DMS53 treated with DMSO at 0.1 percent for 48 hours (cell line): ENCODE data around the gene PYCR2.
A peak's percentile ranks its signal among the peaks of the same experiment; 100 is the strongest.
"Not testable (repeated sequence)": the region's sequence is repeated elsewhere in the genome, so short reads cannot be mapped to it uniquely, and the experiment has no call there.

Experiments
- DNase-seq: peaks from one replicate; lab custom pipeline; 2025; ENCODE audit not compliant: unreplicated experiment; lab: John Stamatoyannopoulos, UW

Gene PYCR2

DNA sequence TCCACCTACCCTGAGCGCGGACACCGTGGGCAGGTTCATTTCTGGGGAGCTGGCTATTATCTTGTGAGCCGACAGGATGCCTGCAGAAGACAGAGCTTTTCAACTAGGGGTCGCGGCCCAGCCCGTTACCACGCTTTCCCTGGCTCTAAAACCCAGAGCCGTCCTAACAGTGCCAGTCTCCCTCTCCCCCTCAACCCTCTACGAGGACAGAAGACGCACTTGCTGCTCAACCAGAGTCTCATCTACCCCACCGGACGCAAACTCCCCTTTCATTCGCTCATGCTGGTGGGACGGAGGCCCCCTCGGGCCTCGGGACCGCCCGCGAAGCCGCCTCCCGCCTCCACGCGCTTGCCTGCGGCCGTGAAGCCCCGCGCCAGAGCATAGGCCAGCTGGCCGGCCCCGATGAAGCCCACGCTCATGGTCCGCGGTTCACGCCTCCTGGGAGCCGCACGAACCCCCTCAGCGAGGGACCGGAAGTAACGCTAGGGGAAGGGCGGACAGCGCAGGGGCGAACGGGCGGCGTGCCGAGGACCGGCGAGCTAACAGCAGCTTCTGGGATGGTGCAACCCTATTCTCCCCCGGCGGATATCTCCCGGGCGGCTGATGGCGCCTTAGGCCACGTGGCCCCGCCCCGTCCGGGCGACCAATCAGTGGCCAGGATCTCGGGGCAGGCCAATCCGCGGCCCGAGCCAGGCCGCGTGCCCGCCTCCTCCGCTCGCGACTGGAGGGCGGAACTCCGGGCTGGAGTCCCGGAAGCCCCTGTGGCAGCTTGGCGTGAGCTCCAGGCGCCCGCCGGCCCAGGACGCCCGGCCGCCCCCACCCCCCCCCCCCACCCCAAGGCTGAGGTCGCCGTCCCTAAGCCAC lies at the start of gene PYCR2:
TSS of gene PYCR2 (minus strand) at position 559 of the 864 bp plus-strand sequence. CDS start at position 419, 140 bp downstream.
- peak; percentile 93 for DNase-seq

DNA sequence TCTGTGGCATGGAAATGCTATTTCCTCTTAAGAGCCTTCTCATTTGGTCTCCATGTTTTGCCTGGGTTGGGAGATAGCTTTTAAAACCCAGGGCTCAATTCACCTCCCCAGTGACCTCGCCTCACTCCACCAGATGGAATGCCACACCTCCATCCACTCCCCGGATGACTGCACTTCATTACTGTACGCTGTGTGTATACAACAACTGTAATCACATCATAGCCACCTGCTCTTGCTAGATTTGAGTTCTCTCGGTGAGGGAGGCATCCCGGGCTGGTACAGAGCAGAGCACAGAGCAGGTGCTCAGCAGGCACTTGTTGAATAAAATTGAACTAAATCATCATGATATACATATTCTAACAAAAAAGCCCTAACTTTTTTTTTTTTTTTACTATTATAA lies 49.1 kb upstream of the PYCR2 start:
- DNase-seq: peak; percentile 93

DNA sequence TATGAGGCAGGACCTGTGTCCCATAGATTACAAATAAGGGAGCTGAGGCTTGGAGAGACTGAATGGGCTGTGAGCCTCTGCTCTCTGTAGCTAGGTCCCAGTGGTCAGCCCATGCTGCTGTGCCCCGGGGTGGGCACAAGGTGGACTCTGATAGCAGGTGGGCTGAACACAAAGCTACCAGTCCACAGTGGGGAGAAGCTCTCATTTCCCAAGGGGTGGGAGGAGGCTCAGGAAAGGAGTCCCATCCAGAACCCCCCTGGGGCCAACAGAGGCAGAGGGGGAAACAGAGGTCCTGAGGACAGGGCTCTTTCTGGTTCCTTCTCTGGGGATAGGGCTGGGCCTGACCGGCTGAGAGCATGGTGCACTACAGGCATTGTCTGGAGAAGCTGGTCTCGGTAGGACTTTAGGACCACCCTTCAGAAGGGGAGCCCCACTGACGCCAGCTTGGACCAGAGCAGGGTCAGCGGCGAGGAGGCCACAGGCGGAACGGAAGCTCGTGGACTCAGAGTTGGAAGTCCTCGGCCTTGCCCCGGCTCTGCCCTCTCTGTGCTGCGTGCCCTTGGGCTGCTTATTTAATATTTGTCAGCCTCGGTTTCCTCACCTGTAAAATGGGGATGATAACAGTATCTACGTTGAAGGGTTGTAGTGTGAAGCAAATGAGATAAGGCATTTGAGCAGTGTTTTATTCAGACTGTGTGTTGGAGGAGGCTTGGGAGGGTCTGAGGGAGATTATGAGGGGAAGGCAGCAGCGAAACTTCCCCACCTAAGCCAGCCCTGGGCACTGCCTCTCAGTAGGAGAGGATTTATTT lies 48.5 kb upstream of the PYCR2 start:
- DNase-seq: no peak

DNA sequence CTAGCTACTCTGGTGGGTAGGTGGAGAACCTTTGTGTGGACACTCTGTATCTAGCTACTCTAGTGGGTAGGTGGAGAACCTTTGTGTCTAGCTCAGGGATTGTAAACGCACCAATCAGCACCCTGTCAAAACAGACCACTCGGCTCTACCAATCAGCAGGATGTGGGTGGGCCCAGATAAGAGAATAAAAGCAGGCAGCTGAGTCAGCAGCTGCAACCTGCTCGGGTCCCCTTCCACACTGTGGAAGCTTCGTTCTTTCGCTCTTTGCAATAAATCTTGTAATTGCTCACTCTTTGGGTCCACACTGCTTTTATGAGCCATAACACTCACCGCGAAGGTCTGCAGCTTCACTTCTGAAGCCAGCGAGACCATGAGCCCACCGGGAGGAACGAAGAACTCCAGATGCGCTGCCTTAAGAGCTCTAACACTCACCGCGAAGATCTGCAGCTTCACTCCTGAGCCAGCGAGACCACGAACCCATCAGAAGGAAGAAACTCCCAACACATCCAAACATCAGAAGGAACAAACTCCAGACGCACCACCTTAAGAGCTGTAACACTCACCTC lies 46.6 kb upstream of the PYCR2 start:
- DNase-seq: not testable (repeated sequence)

DNA sequence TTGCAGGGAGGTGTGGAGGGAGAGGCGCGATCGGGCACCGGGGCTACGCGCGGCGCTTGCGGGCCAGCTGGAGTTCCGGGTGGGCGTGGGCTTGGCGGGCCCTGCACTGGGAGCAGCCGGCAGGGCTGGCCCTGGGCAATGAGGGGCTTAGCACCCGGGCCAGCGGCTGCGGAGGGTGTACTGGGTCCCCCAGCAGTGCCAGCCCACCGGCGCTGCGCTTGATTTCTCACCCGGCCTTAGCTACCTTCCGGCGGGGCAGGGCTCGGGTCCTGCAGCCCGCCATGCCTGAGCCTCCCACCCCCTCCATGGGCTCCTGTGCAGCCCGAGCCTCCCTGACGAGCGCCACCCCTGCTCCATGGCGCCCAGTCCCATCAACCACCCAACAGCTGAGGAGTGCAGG lies 45.7 kb upstream of the PYCR2 start:
- DNase-seq: not testable (repeated sequence)

DNA sequence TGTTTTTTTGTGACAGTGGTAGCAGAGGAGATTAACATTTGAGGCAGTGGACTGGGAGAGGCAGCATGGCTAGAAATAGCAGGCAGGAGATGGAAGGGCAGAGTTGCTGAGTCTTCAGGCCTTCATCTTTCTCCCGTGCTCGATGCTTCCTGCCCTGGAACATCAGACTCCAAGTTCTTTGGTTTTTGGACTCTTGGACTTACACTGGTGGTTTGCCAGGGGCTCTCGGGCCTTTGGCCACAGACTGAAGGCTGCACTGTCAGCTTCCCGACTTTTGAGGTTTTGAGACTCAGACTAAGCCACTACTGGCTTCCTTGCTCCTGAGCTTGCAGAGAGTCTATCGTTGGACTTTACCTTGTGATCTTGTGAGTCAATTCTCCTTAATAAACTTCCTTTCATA lies 41.2 kb upstream of the PYCR2 start:
- no peak for DNase-seq

DNA sequence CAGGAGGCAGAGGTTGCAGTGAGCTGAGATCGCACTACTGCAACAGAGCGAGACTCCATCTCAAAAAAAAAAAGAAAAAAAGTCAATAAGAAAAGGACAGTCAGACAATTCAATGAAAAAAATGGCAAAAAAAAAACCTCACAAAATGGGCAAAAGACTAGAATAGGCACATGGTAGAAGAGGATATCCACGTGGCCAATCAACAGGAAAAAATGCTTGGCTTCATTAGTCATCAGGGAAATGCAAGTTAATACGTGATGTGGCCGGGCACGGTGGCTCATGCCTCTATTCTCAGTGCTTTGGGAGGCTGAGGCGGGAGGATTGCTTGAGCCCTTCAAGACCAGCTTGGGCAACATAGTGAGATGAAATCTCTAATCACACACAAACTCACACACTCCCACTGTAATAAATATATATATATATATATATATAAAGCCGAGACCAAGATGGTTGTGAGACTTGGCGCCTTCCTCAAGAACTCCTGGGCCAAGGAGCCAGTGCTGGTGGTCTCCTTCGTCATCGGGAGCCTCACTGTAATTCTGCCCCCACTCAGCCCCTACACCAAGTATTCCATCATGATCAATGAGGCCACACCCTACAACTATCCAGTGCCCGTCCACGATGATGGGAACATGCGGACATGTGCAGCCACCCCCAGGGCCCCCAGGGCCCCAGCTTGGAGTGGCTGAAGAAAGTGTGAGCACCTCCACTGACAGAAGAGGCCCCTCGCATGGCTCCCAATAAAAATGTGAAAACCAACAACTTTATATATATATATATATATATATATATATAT lies 39.9 kb upstream of the PYCR2 start:
- no peak for DNase-seq

DNA sequence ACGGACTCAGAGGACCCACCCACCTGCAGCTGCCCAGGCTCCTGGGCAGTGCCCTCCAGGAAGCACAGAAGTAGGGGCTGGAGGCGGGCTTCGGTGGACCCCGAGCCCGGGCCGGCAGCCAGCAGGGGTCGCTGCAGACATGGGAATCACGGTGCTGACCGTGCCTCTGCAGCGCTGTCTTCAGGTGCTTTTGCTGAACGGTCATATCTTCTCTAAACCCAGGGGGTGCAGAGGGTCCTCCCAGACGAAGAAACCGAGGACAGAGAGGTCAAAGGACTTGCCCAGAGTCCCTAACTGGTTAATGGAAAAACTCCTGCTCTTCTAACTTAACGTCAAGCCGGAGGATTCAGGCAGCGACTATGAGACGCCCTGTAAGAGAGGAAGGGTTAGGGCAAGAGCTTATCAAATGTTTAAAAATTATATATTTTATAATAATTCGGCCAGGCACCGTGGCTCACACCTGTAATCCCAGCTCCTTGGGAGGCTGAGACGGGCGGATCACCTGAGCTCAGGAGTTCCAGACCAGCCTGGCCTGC lies 38.5 kb upstream of the PYCR2 start:
- DNase-seq: no peak

DNA sequence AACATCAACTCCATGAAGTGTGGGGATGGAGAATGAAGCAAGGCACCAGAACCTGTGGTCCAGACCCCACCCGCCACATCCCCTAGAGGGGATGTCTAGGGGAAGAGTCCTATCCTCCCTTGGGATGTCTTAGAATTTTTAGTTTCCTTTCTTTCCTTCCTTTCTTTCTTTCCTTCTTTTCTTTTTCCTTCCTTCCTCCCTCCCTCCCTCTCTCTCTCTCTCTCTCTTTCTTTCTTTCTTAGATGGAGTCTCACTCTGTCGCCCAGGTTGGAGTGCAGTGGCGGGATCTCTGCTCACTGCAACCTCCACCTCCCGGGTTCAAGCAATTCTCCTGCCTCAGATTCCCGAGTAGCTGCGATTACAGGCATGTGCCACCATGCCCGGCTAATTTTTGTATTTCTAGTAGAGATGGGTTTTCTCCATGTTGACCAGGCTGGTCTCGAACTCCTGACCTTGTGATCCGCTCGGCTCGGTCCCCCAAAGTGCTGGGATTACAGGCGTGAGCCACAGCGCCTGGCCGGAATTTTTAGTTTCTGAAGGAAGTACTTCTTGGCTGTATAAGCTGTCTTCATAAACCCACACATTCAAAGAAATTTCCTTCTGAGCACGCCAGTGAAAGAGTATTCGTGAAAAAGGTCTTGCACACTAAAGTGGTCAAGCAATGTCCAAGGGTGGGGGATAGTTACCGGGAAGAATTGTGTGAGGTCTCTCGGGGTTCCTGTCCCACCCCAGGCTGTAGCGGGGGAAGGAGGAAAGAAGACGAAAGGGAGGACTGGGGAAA lies 37.8 kb upstream of the PYCR2 start:
- no peak for DNase-seq

DNA sequence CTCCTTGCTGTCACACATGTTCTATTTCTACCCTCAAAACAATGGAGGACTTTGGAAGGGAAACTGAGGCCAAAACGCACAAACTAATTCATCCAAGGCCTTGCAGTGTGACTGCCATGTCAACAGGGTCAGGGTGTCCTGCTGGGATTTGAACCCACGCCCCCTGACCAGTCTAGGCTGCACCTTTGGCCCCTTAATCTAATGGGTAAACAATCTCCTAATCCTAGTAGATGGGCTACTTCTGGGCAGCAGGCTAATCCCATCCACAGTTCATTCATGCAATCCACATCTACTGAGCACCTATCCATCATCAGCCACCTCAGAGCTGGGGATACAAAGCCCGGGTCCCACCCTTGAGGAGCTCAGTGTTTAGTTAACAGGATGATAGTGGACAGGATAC lies 34.0 kb upstream of the PYCR2 start:
- DNase-seq: no peak

DNA sequence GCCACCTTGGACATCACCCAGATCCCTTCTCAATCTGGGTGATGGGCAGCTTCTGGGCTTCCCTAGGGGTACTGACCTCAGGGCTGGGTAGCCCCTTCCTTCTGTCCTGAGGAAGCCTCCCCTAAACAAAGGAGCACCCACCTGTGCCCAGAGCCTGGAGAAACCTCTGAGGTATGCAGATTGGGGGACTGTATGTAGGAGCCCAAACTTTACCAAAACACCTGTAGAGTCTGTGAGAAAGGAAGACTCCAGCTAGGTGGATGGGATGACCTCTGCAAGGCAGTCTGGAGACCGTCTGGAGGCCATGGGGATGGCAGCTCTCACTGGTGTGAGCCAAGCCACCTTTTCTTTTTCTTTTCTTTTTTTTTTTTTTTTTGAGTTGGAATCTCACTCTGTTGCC lies 30.7 kb upstream of the PYCR2 start:
- no peak for DNase-seq

DNA sequence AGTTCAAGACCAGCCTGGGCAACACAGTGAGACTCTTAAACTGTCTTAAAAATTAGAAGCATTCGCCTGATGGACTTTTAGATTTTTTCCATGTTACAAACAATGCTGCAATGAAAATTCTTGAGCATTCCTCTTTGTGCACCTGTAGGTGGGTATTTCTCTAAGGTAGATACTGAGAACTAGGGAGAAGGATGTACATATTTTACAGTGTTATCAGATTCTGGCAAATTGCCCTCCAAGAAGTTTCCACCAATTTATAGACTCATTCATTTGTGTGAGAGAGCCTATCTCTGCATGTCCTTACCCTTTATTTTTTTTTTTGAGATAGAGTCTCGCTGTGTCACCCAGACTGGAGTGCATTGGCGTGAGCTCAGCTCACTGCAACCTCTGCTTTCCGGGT lies 29.3 kb upstream of the PYCR2 start:
- no peak for DNase-seq

DNA sequence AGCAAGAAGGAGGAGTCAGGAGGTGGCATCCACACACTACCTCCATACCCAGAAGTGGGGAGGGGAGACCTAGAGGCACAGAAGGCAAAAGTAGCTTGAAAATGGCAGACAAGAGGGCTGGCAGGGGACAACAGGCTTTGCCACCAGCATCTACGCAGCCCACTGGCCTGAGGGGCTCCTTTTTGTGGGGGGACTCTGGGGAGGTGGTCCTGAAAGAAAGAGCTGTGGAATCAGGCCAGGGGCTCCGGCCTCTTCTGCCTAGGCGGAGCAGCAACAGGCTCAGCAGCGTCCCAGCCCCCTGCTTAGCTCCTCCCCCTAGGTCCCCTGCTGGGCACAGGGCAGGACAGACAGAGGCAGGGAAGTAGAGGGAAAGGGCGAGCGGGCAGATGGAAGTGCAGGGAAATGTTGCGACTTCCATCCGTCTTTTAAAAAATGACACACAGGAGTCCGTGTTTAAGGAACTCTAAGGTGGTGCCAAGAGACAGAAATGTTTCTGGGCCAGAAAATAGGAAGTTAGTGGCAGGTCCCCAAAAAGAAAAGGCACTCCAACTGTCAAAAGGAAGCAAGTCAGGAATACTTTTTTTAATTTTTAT lies 27.0 kb upstream of the PYCR2 start:
- no peak for DNase-seq

DNA sequence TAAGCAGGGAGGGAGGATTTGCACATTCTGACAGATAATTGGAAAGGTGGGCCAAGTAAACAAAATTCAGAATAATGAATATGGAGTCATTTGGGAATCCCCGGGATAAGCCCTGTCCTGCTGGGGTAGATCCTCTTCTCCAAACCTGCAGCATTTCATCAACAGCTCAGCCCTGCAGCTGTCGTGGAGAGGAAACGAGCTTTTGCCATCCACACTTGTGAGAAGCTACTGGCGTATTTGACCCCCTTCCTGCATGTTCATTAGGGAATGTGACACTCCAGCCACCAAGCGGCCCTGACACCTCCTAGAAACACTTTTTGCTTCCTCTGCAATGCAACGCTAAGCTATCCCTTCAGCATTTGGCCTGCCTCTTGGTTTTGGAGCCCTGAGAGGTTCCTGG lies 25.0 kb upstream of the PYCR2 start:
- DNase-seq: no peak

DNA sequence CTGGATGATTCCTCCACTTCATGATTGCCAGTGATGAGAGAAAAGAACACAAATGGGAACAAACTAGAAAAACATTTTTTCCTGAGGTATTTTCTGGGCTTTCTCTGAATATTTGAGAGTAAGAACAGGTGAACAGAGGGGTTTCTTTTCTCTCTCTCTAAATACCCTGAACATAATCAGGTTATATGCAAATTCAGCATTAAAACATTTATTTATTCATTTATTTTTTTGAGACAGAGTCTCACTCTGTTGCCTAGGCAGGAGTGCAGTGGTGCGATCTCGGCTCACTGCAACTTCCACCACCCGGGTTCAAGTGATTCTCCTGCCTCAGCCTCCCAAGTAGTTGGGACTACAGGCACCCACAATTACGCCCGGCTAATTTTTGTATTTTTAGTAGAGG lies 22.8 kb upstream of the PYCR2 start:
- DNase-seq: no peak

DNA sequence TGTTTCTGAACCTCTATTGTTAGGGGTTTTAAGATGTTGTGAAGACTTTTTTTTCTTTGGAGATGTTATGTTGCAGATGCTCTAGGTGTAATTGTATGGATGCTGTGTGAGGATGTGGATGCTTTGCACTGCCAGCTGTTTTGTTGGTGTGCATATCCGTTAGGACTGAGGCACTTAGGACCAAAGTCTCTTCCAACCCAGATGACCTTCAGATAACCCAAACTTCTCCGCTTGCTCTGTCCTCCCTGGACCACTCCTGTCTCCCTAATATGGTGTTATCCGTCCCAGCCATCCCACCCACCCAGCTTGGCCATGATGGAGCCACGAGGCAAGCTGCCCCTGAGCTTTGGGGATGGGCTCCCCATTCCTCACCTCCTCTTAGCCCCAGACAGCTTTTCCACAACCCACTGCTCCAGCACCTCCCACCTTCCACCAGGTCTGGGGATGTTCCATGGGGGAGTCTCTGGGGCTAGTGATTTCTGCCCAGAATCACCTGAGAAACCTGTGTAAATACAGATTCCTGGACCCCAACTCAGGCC lies 22.1 kb upstream of the PYCR2 start:
- no peak for DNase-seq

DNA sequence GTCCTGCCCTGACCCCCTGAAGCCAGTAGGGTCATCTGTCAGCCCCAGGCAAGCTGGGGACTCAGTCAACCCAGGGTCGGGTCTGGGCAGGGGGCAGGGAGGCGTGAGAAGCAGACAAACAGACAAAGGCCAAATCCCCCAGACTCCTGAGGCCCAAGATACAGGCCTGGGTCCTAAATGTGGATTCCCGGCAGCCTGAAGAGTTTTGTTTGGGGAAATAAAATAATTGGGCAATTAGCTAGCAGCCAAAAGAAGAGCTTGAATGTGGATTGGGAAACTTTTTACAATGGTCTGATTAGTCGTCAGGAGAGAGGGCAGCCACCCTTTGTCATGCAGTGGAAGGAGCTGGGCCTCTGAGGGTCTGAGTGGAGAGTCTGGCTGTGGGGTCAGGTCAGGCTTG lies 21.5 kb upstream of the PYCR2 start:
- no peak for DNase-seq

DNA sequence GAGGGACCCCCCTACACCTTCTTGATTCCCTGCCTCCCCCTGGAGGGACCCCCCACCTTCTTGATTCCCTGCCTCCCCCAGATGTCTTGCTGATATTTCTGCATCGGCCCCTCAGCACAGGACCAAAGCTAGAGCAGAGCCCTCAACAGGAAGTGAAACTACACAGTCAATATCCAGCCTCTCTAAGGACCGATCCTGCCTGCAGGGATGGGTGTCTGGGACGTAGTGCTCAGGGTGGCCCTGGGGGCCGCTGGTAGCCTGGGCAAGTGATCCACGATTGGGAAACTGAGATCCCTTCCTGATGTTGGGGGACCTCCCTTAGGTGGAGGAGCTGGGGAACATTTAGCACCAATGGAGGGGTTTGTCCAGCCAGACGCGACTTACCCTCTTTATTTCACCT lies 20.9 kb upstream of the PYCR2 start:
- DNase-seq: no peak

DNA sequence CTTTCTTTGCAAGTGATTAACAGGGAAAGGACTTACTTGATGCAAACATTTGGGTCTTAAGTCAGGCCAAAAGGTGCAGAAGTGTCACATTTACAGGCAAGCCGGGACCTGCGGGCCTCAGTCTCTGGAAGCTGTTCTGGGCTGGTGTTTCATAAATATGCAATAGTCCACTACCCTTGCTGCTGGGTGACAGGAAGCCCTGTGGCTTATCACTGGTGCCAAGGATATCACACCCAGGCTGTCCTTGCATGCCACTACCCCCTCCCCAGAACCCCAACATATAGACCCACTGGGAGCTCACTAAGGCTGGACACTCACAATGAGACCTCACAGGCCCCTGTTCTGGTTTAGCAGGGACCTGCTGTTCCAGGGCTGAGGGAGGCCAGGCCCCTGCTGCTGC lies 20.3 kb upstream of the PYCR2 start:
- no peak for DNase-seq
